ENCODE data around the gene PNLDC1.

The PNLDC1 gene, protein sequence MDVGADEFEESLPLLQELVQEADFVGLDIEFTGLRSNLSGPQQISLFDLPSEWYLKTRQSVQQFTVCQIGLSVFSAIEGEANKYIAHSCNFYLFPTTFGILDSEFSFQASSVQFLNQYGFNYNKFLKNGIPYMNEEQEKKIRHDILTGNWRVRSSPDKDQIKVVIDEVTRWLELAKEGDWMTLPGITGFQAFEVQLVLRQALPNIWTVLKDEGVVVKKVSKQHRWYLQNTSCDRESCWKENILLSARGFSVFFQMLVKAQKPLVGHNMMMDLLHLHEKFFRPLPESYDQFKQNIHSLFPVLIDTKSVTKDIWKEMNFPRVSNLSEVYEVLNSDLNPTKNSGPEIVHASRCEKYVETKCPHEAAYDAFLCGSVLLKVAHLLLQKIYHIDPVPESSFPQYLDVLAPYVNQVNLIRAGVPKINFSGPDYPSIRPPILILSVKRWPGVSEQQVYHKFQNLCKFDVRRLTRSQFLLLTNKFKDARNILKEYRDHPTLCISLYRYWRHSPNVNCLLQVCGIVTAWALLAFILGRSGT

DNA sequence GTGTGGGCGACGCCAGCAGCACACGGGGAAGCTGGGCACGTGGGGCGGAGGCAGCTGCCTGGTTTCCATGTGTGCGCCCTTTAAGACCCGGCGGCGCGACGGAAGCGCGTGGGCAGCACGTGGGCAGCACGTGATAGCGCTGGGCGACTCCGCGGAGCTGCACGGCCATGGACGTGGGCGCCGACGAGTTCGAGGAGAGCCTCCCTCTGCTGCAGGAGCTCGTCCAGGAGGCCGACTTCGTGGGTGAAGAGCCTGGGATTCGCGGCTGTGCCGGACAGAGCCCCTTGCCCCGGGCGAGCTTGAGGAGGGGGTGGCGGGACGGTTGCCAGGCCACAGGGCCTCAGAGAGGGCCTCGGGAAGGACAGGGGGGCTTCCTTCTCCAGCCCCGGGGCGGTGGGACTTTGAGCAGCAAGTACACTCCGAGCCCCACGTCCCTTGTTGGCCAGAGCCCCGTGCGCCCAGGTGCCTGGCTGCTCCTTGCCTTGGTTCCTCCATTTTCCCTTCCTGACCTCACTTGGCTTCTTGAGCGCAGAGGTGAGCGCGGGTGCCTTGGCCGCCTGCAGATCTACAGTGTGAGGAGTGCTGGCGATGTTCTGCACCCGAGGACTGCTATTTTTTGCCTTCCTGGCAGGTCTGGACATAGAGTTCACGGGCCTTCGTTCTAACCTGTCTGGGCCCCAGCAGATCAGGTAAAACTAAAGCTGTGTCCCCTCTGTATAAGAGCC is at the start of gene PNLDC1:
TSS of gene PNLDC1 (plus strand) at position 136 of the 725 bp plus-strand sequence. CDS start at position 168, 32 bp downstream.
- DNase-seq (ENCODE audit: low read depth) = no peak

DNA sequence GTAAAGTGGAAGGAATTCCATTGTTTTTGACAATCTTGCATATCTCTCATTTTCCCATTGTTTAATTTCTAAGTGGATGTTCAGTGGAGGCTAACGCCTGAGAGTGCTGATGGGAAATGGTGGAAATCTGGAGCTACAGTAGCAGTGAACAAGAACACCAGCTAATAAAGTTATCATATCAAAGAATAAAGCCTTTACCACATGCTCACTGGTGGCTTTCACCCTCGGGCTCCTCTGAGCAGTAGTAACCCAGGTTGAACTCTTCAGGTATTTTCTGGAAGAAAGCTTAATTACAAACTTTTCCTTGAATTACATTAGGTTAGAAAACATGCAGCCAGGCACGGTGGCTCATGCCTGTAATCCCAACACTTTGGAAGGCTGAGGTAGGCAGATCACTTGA is 48.6 kb upstream of the PNLDC1 start:
- DNase-seq (ENCODE audit: low read depth) = no peak

DNA sequence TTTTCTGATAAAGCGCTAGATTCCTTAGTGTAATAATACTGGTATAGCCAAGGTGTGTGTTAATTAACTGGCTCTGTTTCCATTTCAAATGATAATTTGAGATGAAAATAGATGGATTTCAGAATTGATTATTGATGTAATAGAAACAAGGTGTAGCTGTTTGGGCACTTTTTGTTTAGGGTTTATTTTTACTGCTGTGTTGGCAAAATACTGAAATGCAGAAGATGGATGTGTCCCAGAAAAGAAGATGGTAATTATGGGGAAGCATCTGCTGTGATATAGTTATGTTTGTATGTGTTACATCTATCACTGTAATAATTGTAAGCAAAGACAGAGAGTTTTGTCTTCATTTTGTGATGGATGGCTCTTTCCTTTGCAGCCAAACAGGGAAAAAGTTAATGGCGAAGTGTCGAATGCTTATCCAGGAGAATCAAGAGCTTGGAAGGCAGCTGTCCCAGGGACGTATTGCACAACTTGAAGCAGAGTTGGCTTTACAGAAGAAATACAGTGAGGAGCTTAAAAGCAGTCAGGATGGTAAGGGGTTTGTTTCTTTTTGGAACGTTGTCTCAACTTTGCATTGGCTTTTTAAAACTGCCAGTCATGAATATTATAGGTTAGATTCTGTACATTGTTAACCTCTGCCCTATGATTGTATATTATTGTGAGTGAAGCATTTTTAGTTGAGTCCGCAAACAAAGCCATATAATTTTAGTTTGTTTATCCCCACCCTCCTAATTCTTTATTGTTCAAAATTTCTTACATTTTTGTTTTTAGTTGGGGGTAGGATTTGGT is 46.8 kb upstream of the PNLDC1 start:
- DNase-seq (ENCODE audit: low read depth) = no peak

DNA sequence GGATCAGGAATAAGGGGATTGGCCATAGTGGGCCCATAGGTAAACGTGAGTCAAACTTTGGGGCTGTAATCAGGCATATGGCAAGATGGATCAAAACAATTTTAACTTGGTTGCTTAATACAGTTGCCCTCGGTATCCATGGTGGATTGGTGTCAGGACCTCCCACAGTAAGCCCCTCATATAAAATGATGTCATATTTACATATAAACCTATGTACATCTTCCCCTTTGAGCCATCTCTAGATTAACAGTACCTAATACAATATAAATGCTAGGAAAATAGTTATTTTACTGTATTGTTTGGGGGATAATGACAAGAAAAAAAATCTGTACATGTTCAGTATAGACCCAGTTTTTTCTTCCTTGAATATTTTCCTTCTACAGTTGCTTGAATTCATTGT is 45.7 kb upstream of the PNLDC1 start:
- no peak for DNase-seq (ENCODE audit: low read depth)

DNA sequence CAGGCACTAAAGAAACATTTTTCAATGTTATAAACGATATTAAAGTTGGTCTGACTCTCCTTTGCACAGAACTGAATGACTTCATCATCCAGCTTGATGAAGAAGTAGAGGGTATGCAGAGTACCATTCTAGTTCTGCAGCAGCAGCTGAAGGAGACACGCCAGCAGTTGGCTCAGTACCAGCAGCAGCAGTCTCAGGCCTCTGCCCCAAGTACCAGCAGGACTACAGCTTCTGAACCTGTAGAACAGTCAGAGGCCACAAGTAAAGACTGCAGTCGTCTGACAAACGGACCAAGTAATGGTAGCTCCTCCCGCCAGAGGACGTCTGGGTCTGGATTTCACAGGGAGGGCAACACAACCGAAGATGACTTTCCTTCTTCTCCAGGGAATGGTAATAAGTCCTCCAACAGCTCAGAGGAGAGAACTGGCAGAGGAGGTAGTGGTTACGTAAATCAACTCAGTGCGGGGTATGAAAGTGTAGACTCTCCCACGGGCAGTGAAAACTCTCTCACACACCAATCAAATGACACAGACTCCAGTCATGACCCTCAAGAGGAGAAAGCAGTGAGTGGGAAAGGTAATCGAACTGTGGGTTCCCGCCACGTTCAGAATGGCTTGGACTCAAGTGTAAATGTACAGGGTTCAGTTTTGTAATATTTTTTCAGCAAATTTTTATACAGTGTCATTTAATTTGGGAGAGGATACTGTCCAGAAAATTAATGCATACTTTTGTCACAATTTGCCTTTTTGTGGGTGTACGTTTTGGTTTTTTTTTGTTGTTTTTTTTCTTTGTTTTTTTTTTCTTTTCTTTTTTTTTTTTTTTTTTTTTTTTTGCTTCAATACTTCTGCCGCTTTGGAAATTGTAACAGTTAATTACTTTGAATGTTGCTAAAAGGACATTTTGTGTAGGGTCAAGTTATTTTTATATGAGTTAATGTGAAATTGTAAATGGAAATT is 44.8 kb upstream of the PNLDC1 start:
- no peak for DNase-seq (ENCODE audit: low read depth)

DNA sequence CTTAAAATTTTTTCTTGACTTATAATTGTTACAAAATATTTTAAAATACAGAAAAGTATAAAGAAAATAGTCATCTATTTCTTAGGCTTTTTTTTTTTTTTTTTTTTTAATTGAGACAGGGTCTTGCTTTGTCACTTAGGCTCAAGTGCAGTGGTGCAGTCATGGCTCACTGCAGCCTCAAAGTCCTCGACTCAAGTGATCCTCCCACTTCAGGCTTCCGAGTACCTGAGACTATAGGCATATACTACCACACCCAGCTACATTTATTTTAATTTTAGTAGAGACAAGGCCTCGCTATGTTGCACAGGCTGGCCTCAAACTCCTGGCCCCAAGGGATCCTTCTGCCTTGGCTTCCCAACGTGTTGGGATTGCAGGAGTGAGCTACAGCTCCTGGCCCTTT is 43.6 kb upstream of the PNLDC1 start:
- no peak for DNase-seq (ENCODE audit: low read depth)

DNA sequence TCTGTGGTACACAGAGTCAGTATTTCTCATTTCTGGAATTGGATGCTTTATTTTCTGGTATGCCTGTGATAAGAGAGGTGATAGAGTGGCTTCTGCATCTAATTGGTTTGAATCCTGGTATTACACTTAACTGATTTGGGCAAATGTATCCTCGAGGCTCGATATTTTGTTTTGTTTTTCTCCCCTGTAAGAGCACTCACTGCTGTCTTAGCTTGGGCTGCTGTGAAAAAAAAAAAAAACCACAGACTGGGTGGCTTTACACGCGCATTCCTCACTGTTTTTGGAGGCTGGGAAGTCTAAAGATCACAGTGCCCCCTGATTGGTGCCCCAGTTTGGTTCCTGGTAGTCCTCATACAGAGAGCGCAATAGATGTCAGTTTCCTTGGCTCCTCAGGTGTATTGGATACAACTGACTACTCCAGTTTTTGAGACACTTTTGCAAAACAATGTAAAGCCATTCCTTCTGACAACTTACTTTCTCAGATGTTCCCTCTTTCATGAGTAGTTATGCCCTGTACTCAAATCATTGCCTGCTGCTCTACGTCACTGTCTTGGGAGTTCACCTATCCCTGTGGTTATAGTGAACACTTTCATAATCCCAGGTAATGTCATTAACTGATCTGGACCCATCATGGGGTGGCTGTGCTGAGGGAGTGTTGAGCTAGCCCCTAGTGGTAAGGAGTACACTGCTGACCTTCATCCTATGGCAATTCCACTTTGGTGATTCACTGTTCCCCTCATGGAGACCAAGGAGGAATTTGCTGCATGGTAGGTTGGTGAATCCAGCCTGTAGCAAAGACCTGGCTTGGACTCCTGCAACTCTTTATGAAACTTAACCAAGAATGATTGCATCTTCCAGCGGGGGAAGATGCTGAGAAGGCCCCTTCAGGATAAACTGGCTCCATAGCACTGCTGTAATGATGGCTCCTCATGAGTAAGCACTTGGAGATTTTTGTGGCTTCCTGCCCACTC is 41.8 kb upstream of the PNLDC1 start:
- no peak for DNase-seq (ENCODE audit: low read depth)

DNA sequence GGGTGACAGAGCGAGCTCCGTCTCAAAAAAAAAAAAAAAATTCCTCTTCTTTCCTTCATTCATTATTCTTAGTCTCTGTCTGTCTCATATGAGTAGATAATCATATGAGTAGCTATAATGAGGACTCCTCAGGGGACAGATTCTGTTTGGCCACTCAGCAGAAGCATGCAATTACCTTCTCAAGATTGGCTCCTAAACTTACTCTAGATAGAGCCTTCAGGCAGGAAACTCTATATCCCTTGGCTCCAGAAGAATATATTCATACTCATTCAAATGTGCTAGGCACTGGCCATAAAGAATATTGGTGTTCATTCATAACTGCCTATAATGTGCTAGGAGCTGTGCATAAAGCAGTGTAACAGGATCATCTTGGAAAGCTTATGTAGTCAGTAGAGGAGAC is 40.4 kb upstream of the PNLDC1 start:
- DNase-seq (ENCODE audit: low read depth) = no peak

DNA sequence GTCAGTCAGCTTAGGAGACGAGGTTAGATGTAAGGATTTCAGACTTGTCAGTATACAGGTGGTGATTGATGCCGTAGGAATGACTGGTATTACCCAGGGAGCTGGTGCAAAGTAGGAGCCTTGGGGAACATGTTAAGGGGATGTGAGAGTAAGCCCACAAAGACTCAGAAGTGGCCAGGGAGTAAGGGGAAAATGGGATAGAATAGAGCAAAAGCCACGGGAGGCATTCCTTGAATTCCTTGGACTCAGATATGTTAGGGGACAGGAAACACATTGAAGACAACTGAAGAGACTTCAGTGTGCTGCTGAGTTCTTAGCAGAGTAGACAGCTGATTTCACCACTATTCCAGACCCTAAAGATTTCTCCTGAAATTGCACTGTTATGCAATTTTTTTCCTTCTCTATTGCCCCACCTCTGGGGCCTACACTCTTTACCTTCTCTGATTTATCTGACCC is 39.4 kb upstream of the PNLDC1 start:
- DNase-seq (ENCODE audit: low read depth) = no peak

DNA sequence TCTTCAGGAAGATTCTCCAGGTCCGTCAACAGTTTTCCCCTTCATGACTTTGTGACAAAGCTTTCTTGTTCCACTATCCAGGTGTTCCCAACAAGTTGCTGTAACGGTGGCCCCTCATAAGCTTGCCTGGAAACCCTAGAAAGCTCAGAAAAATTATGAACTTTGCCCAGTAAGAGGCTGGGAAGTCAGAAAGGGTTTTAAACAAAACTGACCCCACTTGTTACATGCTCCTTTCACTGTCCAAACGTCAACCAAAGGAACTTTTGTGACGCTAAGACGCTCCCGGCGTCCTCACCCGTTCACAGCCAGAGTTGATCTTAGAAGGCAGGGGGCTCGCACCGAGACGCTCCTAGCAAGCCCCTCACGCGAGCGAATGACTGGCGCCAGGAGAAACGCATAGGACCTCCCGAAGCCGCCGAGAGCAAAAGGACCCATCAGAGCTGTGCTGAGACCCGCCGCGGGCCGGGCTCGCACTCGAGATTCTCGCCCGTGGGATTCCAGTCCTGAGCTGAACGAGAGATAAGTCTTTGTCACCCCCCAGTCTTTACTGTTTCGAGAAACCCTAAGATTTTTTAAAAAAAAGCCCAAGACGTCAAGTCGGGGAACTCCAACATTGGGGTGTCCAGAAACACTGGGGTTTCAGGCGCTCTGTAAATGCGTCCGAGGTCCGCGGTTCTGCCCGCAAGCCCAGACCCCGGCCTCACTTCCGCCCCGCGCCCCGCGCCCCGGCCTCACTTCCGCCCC is 38.8 kb upstream of the PNLDC1 start:
- DNase-seq (ENCODE audit: low read depth) = no peak

DNA sequence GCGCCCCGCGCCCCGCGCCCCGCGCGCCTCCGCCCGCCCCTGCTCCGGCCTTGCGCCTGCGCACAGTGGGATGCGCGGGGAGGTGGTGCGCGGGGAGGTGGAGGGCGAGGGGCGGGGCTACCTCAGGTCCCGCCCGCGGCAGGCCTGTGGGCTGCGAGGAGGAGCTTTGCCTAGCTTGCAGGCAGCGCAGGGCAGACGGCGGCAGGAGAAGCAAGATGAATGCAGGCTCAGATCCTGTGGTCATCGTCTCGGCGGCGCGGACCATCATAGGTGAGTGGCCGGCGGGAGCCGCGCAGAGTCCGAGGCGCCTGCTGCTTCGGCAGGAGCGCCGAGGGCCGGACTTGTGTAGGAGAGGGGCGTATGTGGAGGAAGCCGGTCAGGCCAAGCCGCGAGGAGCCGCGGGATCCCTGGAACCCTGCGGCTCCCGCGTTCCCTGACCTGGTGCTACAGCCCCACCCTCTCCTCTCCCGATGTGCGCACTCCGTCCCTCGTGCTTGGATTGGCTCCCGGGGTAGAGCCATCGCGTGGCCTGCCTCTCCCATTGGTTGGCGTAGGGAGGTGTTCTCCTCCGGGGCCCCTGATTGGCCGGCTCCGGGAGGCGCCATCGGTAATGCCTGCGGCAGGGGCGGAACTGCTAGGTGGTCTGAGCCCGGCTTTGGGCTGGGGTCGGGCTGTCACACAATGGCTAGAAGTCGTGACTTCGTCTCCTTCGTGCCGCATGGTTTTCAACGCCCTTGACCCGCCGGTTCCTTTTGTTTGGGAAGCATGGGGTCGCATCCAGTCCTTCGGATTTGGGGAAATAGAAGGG is 38.0 kb upstream of the PNLDC1 start, which contains the start of gene ACAT2:
TSS of gene ACAT2 (plus strand) at position 173 of the 808 bp plus-strand sequence. CDS start at position 216, 43 bp downstream.
- DNase-seq (ENCODE audit: low read depth) = peak; percentile 91

DNA sequence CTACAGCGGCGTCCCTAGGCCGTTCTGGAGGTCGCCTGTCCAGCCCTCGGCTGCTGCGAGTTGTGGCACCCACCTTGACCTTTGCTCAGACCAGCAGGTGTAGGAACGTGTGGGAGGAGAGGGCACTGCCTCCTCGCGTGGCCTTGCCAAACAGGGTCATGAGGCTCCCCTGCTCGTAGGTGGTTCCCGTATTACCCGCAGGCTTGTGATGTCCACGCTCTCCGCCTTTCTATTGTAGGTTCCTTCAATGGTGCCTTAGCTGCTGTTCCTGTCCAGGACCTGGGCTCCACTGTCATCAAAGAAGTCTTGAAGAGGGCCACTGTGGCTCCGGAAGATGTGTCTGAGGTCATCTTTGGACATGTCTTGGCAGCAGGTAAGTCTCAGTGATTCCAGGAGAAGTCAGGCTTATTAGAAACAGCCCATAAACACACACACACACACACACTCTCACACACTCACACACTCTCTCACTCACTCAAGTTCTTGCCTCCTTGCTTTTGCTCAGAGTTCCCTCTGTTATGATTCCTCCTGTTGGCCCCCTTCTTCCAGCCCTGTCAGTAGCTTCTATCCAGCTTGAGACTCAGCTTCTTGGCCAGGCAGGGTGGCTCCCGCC is 37.3 kb upstream of the PNLDC1 start:
- DNase-seq (ENCODE audit: low read depth) = peak; percentile 14

DNA sequence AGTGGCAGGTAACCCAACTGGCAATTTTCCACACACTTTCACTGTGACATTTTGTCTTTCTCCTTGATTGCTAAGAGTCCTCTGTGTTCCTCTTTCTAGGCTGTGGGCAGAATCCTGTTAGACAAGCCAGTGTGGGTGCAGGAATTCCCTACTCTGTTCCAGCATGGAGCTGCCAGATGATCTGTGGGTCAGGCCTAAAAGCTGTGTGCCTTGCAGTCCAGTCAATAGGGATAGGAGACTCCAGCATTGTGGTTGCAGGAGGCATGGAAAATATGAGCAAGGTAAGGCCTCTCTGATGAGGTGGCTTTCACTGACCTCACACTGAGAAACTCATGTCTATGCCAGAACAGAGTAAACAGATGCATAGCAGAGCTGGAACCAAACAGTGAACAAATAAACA is 33.2 kb upstream of the PNLDC1 start:
- DNase-seq (ENCODE audit: low read depth) = no peak

DNA sequence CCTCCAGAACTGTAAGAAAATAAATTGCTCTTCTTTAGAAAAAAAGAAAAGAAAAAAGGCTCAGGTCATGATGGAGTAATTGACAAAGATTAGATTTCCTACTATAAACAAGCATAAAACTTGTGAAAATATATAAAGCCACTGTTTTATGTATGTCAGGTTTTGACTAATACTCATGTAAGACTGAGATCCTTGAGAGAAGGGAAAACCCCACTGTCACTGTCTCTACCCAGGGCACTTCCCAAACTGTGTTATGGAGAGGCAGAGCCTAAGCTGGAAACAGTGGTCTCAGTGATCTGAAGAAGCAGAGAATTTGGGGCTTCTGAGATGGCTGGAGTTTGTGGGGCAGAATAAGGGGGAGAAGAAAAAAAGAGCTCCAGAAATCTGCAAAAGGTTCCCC is 30.6 kb upstream of the PNLDC1 start:
- no peak for DNase-seq (ENCODE audit: low read depth)

DNA sequence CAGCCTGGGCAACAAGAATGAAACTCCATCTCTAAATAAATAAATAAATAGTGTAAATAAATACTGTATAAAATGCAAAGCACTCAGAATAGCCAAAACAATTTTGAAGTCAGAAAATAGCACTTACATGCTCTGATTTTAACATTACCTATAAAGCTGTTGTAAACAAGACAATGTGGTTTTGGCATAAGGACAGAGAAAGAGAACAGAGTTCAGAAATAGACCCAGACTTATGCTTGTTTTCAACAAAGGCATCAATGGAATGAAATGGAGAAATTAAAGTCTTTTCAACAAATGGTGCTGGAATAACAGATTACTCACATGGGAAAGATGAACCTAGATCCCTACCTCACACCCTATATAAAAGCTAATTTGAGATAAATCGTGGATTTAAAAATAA is 27.9 kb upstream of the PNLDC1 start:
- DNase-seq (ENCODE audit: low read depth) = no peak

DNA sequence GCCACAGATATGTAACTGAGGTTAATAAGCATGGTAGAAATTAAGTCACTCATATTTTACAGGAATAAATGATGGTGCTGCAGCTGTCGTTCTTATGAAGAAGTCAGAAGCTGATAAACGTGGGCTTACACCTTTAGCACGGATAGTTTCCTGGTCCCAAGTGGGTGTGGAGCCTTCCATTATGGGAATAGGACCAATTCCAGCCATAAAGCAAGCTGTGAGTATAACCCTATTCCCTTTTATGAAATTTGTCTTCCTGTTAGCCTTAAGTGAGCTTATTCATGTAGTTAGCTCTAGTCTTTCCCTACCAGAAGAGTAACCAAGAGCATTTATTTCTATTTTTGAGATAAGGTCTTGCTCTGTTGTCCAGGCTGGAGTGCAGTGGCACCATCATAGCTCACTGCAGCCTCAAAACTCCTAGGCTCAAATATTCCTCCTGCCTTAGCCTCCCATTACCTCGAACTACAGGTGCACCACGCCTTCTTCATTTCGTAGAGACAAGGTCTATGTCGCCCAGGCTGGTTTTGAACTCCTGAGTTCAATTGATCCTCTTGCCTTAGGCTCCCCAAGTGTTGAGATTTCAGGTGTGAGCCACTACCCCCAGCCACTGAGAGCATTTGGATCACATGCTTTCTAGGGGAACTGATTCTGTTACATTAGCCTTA is 22.7 kb upstream of the PNLDC1 start:
- no peak for DNase-seq (ENCODE audit: low read depth)

DNA sequence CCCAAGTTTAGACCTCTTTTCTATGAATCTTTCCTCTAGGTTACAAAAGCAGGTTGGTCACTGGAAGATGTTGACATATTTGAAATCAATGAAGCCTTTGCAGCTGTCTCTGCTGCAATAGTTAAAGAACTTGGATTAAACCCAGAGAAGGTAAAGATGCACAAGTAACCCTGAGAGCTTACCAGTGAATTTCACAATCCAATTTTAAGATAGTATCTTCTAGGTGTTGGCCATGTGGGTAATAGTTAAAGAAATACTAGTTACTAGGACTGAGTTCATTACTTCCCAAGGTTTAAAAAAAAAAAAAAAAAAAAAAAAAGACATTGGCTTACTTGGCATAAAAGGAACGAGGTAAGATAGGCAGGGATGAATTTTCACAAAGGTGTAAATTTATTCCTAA is 21.9 kb upstream of the PNLDC1 start:
- DNase-seq (ENCODE audit: low read depth) = no peak

All from T-helper 22 cell (primary cell).